Adrenal gland (tissue), 5 donors: ENCODE results near the gene CDKAL1.

Experiments used
- POLR2A ChIP-seq, 2 donors: fragments of 450-650 bp; IDR thresholded peaks; one replicate each; pipeline ENCODE4 v1.6.1; 2017; ENCODE audit warnings: antibody characterized with exemption in 2 of 2, mild to moderate bottlenecking in 2 of 2, moderate library complexity in 1 of 2
- TF ChIP-seq, protein P1 (sequence below), 6 experiments: fragments of 450-650 bp in 4 of 6; fragments of 200-600 bp in 2 of 6; sonication (generic) in 1 of 6; IDR thresholded peaks; 1 replicate in 5 of 6; 2 replicates in 1 of 6; pipeline versions ENCODE4 v1.5.1 to v1.8.0; 2016 to 2021; ENCODE audit warnings: antibody characterized with exemption in 6 of 6, mild to moderate bottlenecking in 2 of 6, moderate library complexity in 1 of 6
- donor health status: DM: no; HTN: no; CAD: no.

DNA sequence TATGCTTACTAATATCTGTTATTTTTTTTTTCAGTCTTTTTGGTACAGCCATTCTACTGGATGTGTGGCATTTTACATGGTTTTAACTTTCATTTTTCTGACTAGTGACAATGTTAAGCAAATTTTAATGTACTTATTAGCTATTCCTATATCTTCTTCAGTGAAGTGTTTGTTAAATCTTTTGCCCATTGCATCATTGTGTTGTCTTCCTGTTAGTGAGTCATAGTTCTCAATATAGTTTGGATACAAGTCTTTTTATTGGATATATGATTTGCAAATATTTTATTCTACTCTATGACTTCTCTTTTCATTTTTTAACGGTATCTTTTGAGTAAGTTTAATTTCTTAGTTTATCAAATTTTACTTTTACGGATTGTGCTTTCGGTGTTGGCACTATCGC lies 519.4 kb downstream of the CDKAL1 start:
- TF ChIP-seq, protein P1, sequence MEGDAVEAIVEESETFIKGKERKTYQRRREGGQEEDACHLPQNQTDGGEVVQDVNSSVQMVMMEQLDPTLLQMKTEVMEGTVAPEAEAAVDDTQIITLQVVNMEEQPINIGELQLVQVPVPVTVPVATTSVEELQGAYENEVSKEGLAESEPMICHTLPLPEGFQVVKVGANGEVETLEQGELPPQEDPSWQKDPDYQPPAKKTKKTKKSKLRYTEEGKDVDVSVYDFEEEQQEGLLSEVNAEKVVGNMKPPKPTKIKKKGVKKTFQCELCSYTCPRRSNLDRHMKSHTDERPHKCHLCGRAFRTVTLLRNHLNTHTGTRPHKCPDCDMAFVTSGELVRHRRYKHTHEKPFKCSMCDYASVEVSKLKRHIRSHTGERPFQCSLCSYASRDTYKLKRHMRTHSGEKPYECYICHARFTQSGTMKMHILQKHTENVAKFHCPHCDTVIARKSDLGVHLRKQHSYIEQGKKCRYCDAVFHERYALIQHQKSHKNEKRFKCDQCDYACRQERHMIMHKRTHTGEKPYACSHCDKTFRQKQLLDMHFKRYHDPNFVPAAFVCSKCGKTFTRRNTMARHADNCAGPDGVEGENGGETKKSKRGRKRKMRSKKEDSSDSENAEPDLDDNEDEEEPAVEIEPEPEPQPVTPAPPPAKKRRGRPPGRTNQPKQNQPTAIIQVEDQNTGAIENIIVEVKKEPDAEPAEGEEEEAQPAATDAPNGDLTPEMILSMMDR (IDR thresholded peaks at IDR 0.05): no peak
- TF ChIP-seq POLR2A (IDR thresholded peaks at IDR 0.05): no peak
